ENCODE results near the gene NT5M.
"Not testable (repeated sequence)": the region's sequence is repeated elsewhere in the genome, so short reads cannot be mapped to it uniquely, and the experiment has no call there.

Gene NT5M

DNA sequence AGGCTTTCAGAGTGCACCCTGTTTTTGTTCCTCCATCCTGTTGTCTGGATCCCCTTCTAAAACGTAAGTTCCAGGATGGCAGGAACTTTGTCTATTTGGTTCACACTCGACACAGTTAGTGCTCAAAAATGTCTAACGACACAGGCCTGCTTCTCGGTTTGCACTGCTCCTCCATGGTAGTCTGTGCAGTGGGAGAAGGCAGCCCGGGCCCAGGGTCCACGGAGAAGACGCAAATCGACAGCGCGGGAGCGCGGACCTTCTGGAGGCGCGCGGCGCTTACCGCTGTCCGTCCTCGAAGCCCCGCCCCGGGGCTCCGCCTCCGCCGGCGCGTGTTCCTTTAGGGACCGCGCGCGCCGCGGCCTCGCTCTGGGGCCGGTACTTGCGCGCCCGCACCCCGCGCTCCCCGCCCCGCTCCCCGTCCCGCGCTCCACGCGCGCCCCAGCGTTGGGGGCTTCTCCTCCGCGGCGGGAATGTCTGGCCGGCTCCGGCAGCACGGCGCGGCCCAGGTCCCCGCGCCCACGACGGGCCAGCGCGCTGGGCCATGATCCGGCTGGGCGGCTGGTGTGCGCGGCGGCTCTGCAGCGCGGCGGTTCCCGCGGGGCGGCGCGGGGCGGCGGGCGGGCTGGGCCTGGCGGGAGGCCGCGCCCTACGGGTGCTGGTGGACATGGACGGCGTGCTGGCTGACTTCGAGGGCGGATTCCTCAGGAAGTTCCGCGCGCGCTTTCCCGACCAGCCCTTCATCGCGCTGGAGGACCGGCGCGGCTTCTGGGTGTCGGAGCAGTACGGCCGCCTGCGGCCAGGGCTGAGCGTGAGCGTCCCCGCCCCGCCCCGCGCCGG, at the start of gene NT5M:
Gene NT5M (plus strand): TSS at position 364 of the 837 bp plus-strand sequence. CDS start 178 bp downstream, at position 542.
- peak within 1 kb of the TSS; percentile 88 for H3K27ac Mint-ChIP-seq
- H3K9me3 Mint-ChIP-seq = no peaks in the 10 kb centered on the region
- DNase-seq = peak; percentile 81
- ATAC-seq = peak; percentile 63
- H3K27me3 Mint-ChIP-seq = peaks cover 5% of the 10 kb centered on the region
- peak within 1 kb of the TSS; percentile 88 for H3K4me3 Mint-ChIP-seq
- no peaks in the 10 kb centered on the region for H3K36me3 Mint-ChIP-seq (ENCODE audit: low read depth)
- peaks cover 31% of the 10 kb centered on the region for H3K4me1 Mint-ChIP-seq

- H3K4me3 Mint-ChIP-seq = no peak overlapping the region
- no peak for ATAC-seq
- no peak overlapping the region for H3K27ac Mint-ChIP-seq
- no peak for DNase-seq
- H3K9me3 Mint-ChIP-seq = no peaks in the 10 kb centered on the region
- H3K4me1 Mint-ChIP-seq = peaks cover 2% of the 10 kb centered on the region
- peaks cover 48% of the 10 kb centered on the region for H3K36me3 Mint-ChIP-seq (ENCODE audit: low read depth)
- no peaks in the 10 kb centered on the region for H3K27me3 Mint-ChIP-seq
Observed at GRCh38 chr17:17253406-17253805, 49.8 kb upstream of the NT5M start.

GRCh38 chr17:17254036-17254435, 49.1 kb upstream of the NT5M start:
- no peak for ATAC-seq
- peaks cover 49% of the 10 kb centered on the region for H3K36me3 Mint-ChIP-seq (ENCODE audit: low read depth)
- H3K9me3 Mint-ChIP-seq = no peaks in the 10 kb centered on the region
- H3K27ac Mint-ChIP-seq = no peak overlapping the region
- no peak overlapping the region for H3K4me3 Mint-ChIP-seq
- H3K4me1 Mint-ChIP-seq = peaks cover 2% of the 10 kb centered on the region
- no peaks in the 10 kb centered on the region for H3K27me3 Mint-ChIP-seq
- no peak for DNase-seq

- DNase-seq, H3K27me3 Mint-ChIP-seq, H3K27ac Mint-ChIP-seq, H3K9me3 Mint-ChIP-seq, H3K4me1 Mint-ChIP-seq, H3K4me3 Mint-ChIP-seq, ATAC-seq: not testable (repeated sequence)
- peaks cover 52% of the 10 kb centered on the region for H3K36me3 Mint-ChIP-seq (ENCODE audit: low read depth)
Observed at GRCh38 chr17:17255689-17256088, 47.5 kb upstream of the NT5M start.

GRCh38 chr17:17256316-17256715, 46.9 kb upstream of the NT5M start:
- Mint-ChIP-seq H3K4me1 (peaks cover 2% of the 10 kb centered on the region), H3K4me3 (no peak overlapping the region), H3K27ac (no peak overlapping the region), H3K36me3 (ENCODE audit: low read depth) (peaks cover 54% of the 10 kb centered on the region), H3K27me3 (no peaks in the 10 kb centered on the region), H3K9me3 (no peaks in the 10 kb centered on the region)
- DNase-seq (no peak), ATAC-seq (no peak)

DNA sequence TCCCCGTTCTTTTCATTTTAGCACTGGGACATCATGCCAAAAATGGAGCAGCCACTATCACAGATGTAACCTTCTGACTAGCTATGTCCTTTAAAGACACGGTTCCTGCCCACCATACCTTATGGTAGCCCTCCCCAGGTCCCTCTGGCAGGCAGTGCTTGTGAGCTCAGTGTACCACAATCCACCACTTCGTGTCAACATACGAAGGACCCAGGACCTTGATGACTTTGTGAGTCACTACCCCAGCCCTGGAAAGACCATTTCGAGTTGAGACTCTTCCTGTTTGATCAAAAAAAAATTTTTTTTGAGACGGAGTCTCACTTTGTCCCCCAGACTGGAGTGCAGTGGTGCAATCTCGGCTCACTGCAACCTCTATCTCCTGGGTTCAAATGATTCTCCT, 45.2 kb upstream of the NT5M start:
- H3K4me3 Mint-ChIP-seq = no peak overlapping the region
- no peaks in the 10 kb centered on the region for H3K9me3 Mint-ChIP-seq
- H3K27ac Mint-ChIP-seq = no peak overlapping the region
- ATAC-seq = no peak
- H3K27me3 Mint-ChIP-seq = no peaks in the 10 kb centered on the region
- H3K36me3 Mint-ChIP-seq (ENCODE audit: low read depth) = peaks cover 57% of the 10 kb centered on the region
- peaks cover 2% of the 10 kb centered on the region for H3K4me1 Mint-ChIP-seq
- DNase-seq = no peak

- no peak overlapping the region for H3K4me3 Mint-ChIP-seq
- H3K9me3 Mint-ChIP-seq = no peaks in the 10 kb centered on the region
- no peak overlapping the region for H3K27ac Mint-ChIP-seq
- H3K27me3 Mint-ChIP-seq = no peaks in the 10 kb centered on the region
- ATAC-seq (no peak), DNase-seq (no peak)
- peaks cover 53% of the 10 kb centered on the region for H3K36me3 Mint-ChIP-seq (ENCODE audit: low read depth)
- H3K4me1 Mint-ChIP-seq = peaks cover 2% of the 10 kb centered on the region
Observed at GRCh38 chr17:17258998-17259397, 44.2 kb upstream of the NT5M start.

DNA sequence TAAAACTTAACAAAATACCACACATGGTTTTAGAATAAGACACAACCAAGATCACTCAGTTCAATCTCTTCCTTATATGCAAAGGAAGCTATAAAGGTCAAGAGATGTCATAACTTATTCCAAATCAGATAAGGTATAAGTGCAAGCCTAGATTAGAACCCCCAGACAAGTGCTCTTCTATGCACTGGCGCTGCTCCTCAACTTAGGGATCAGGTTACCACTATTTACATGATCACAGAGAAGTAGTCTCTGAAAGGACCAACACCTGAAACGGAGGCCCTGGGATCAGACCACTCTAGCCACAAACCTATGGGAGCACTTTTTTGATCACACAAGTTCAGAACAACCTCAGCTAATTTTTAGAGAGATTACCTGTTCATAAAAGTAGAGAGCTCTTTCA, 38.7 kb upstream of the NT5M start:
- no peaks in the 10 kb centered on the region for H3K9me3 Mint-ChIP-seq
- peaks cover 54% of the 10 kb centered on the region for H3K36me3 Mint-ChIP-seq (ENCODE audit: low read depth)
- H3K4me3 Mint-ChIP-seq = no peak overlapping the region
- no peaks in the 10 kb centered on the region for H3K4me1 Mint-ChIP-seq
- peak; percentile 49 for ATAC-seq
- no peaks in the 10 kb centered on the region for H3K27me3 Mint-ChIP-seq
- H3K27ac Mint-ChIP-seq = no peak overlapping the region
- no peak for DNase-seq

GRCh38 chr17:17269926-17270773, 33.0 kb upstream of the NT5M start:
- Mint-ChIP-seq H3K4me1 (no peaks in the 10 kb centered on the region), H3K9me3 (no peaks in the 10 kb centered on the region), H3K27me3 (no peaks in the 10 kb centered on the region), H3K27ac (no peak overlapping the region), H3K36me3 (ENCODE audit: low read depth) (peaks cover 35% of the 10 kb centered on the region), H3K4me3 (no peak overlapping the region)
- peak; percentile 25 for DNase-seq
- ATAC-seq = no peak

DNA sequence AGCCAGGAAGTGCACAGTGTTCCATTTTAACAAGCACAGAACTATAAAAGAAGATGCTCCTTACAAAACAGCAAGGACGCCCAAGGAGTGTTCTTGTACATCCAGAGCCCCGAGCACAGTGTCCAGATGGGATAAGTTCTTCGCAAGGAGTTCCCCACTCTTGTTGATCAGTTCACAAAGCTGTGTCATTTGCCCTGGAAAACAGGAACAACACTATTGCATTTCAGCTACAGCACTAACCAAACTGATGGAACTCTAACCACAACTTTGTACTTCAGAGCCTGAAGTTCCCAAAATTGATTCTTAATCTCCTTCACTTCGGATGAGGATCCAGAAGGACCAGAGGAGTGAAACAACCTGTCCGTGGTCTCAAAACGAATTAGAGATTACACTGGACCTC, 27.2 kb upstream of the NT5M start:
- Mint-ChIP-seq H3K36me3 (ENCODE audit: low read depth) (peaks cover 29% of the 10 kb centered on the region), H3K9me3 (no peaks in the 10 kb centered on the region), H3K4me3 (no peak overlapping the region), H3K27me3 (no peaks in the 10 kb centered on the region), H3K4me1 (peaks cover 29% of the 10 kb centered on the region), H3K27ac (no peak overlapping the region)
- DNase-seq = no peak
- no peak for ATAC-seq

GRCh38 chr17:17277431-17277830, 25.7 kb upstream of the NT5M start:
- not testable (repeated sequence) for ATAC-seq, H3K27ac Mint-ChIP-seq, H3K9me3 Mint-ChIP-seq, H3K4me3 Mint-ChIP-seq, H3K27me3 Mint-ChIP-seq, DNase-seq
- Mint-ChIP-seq H3K36me3 (ENCODE audit: low read depth) (peaks cover 27% of the 10 kb centered on the region), H3K4me1 (peaks cover 38% of the 10 kb centered on the region)

DNA sequence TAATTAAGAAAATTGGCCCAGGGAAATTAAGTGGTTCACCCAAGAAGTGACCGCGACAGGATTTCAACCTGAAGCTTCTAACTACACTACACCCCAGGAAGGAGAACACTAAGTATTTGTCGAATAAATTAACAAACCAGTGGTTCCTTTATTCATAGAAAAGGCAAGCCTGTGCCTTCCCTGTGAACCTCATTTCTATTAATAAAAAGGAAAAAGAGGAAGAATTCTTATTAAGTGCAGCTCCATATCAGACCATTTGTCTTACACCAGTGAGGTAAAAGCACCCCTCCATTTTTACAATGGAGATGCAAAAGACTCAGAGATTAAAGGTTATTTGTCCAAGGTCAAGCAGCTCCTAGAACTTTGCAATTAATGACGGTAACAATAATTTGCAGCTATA, 23.9 kb upstream of the NT5M start:
- H3K4me1 Mint-ChIP-seq = peaks cover 38% of the 10 kb centered on the region
- H3K27ac Mint-ChIP-seq = peak overlapping the region; percentile 95
- no peaks in the 10 kb centered on the region for H3K9me3 Mint-ChIP-seq

DNA sequence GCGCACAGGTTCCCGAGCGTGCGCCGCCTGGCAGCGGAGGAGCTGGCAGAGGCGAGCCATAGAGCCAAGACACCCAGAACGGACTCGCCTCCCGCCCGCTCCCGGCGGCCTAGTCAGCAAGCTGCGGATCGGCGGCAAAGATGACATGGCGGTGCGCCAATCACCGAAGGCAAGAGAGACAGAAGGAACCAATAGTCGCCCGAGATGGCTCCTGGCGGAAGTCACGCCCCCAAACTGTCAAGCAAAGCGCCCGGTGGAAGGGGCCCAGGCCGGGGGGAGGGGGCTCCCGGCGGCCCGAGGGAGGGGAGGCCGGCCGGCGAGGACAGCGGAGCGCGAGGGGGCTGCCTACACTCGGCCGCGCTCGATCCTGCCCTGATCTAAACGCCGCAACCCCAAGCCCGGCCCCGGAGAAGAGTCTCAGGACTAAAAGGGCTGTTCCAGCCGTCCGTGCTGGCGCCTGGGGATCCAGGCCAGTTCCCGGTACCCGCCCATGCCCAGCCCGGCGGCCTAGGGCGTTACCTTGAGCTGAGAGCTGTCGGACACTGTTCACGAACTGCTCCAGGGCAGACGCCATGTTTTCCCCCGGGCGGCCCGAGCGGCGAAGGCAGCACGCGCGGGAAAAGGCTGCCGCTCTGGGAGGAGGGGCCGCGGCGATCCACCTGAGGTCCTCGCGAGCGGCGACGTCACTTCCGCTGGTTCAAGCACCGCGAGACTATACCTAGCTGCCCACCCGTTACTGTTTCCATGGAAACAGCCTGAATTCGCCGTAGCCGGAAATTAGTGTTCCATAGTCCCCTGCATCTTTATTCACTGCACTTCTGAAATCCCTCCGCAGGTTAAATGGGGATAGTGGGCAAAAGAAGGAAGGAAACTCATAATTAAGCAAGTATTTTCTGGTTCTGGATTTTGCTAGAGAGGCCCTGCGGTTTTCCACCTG, 22.3 kb upstream of the NT5M start, which contains the start of gene COPS3:
Gene COPS3 (minus strand): TSS at position 634 of the 937 bp plus-strand sequence. CDS start 60 bp downstream, at position 574.
- Mint-ChIP-seq H3K4me1 (peaks cover 38% of the 10 kb centered on the region), H3K4me3 (peak within 1 kb of the TSS; percentile 93)
- peak; percentile 95 for ATAC-seq

More for the DNA sequence above, 23.9 kb upstream of the NT5M start:
- ATAC-seq (no peak), DNase-seq (no peak)
- Mint-ChIP-seq H3K4me3 (peak overlapping the region; percentile 93), H3K36me3 (ENCODE audit: low read depth) (peaks cover 22% of the 10 kb centered on the region), H3K27me3 (no peaks in the 10 kb centered on the region)

DNA sequence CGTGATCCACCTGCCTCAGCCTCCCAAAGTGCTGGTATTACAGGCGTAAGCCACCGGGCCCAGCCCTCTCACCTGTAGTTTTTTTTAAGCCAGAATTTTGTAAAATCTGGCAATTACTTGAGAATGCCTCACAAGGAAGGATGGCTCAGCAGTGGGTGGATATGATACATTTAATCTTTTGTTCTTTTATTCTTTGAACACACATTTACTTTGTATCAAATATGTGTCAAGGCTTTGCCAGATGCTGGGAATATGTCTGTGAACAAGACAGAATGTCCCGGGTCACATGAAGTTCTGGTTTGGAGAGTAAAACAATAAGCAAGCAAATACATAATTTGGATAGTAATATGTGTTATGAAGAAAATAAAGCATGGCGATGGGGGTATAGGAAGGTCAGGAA, 17.2 kb upstream of the NT5M start:
- no peaks in the 10 kb centered on the region for H3K9me3 Mint-ChIP-seq

More for the DNA sequence above, 22.3 kb upstream of the NT5M start, which contains the start of gene COPS3:
- Mint-ChIP-seq H3K27ac (peak within 1 kb of the TSS; percentile 95), H3K36me3 (ENCODE audit: low read depth) (peaks cover 18% of the 10 kb centered on the region), H3K27me3 (no peaks in the 10 kb centered on the region), H3K9me3 (no peaks in the 10 kb centered on the region)
- peak; percentile 98 for DNase-seq

More for the DNA sequence above, 17.2 kb upstream of the NT5M start:
- Mint-ChIP-seq H3K36me3 (ENCODE audit: low read depth) (no peaks in the 10 kb centered on the region), H3K27ac (no peak overlapping the region), H3K4me1 (peaks cover 9% of the 10 kb centered on the region), H3K4me3 (no peak overlapping the region), H3K27me3 (no peaks in the 10 kb centered on the region)
- ATAC-seq (no peak), DNase-seq (no peak)

Measured in activated naive CD8-positive, alpha-beta T cell treated with anti-CD3 and anti-CD28 coated beads, Interleukin-2, amount 50 U/mL, for 24 hours (primary cell).